Gastrocnemius medialis (tissue), 4 donors: ENCODE data around the gene IMP4. TPM values are rescaled to one million over a fixed set of nuclear protein-coding genes. Genes with fewer than 3 reads are reported as not detected.

ENCODE experiments used
- ATAC-seq, 2 donors: fragments of 150-250 bp; one replicate each; pipeline ENCODE4 v1.9.1; 2016
- DNase-seq, 2 donors: peaks; one replicate each; pipeline ENCODE4 v3.0.0-alpha.2; 2019
- H3K27ac ChIP-seq, 4 donors: fragments of 200-600 bp; sonication (generic); 1 replicate in 1 of 4; 2 replicates in 3 of 4; pipeline ENCODE4 v1.5.1; 2016 to 2018; ENCODE audit warnings: mild to moderate bottlenecking in 2 of 4, moderate library complexity in 1 of 4
- H3K27me3 ChIP-seq, 3 donors: fragments of 200-600 bp; sonication (generic) in 2 of 3; 1 replicate in 1 of 3; 2 replicates in 2 of 3; pipeline versions ENCODE4 v1.5.1 to v1.6.0; 2016 to 2019; ENCODE audit warnings: mild to moderate bottlenecking in 1 of 3, moderate library complexity in 1 of 3
- H3K36me3 ChIP-seq, 2 donors: fragments of 200-600 bp; sonication (generic) in 1 of 2; one replicate each; pipeline ENCODE4 v1.5.1; 2017 to 2018
- H3K4me1 ChIP-seq, 2 donors: fragments of 200-600 bp; sonication (generic) in 1 of 2; one replicate each; pipeline ENCODE4 v1.5.1; 2016 to 2017; ENCODE audit warnings: mild to moderate bottlenecking in 2 of 2
- H3K4me3 ChIP-seq, 4 donors: fragments of 200-600 bp; sonication (generic) in 3 of 4; 1 replicate in 1 of 4; 2 replicates in 3 of 4; pipeline ENCODE4 v1.5.1; 2016 to 2019; ENCODE audit warnings: mild to moderate bottlenecking in 2 of 4
- H3K9me3 ChIP-seq, 3 donors: fragments of 200-600 bp; sonication (generic) in 2 of 3; 1 replicate in 1 of 3; 2 replicates in 2 of 3; pipeline ENCODE4 v1.5.1; 2016 to 2019
- CTCF ChIP-seq, 5 experiments: fragments of 450-650 bp in 3 of 5; fragments of 200-600 bp in 2 of 5; sonication (generic) in 2 of 5; IDR thresholded peaks in 4 of 5; conservative IDR thresholded peaks in 1 of 5; 1 replicate in 4 of 5; 2 replicates in 1 of 5; pipeline ENCODE4 v1.5.1; 2016 to 2019; ENCODE audit warnings: antibody characterized with exemption in 5 of 5, mild to moderate bottlenecking in 3 of 5, moderate library complexity in 3 of 5
- POLR2A ChIP-seq, 2 donors: fragments of 450-650 bp; IDR thresholded peaks; one replicate each; pipeline ENCODE4 v1.6.1; 2017; ENCODE audit warnings: antibody characterized with exemption in 2 of 2, mild to moderate bottlenecking in 2 of 2, moderate library complexity in 2 of 2
- in situ Hi-C, 4 donors: fragments of 200-750 bp; cut with MboI; loops; one replicate each; pipeline versions ENCODE4 v1.15.0 to v1.8.0; 2017; ENCODE audit warnings: low sequenced_read_pairs in 4 of 4
- intact Hi-C: fragments of 100-400 bp; cut with DNase I; formaldehyde crosslinking; loops from one replicate; pipeline ENCODE4 v1.15.1; 2023; ENCODE audit warnings: low total_unique reads
- total RNA-seq, 4 donors: library from RNA; depleted of rRNA; stranded (reverse); fragments of >200 nt; gene quantifications; one replicate each; pipeline versions ENCODE4 v1.1.0 to v1.2.3, GENCODE V29; 2016

The IMP4 gene
- total RNA-seq, 4 donors from 2014 or later: 114 to 179 (median 149) TPM

DNA sequence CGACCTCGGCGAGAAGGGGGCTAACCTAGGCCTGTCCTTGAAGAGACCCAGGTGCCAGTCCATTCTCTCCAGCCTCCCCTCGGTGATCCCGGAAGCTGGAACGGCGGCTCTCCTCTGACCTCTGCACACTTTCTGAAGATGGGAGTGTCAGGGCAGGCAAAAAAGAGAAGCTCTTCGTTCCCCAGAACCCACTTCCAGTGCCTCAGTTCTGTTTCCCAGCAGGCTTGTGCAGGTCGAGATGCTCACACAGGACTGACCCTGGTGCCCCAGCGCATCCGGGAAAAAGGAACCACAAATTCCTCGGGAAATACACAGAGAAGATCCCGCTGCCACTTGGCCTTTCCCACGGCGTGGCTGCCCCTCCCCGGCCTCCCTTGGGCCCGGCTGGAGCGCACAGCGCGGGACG is 12.5 kb downstream of the IMP4 start:
- Histone ChIP-seq H3K27me3 (no peaks in the 10 kb centered on the region), H3K9me3 (no peaks in the 10 kb centered on the region), H3K36me3 (no peaks in the 10 kb centered on the region), H3K4me3 (peak overlapping the region; percentile 71 to 87 (median 75)), H3K4me1 (peaks cover 13 to 21% of the 10 kb centered on the region in 2 donors), H3K27ac (peak overlapping the region; percentile 75 to 88 (median 86))
- intact Hi-C loops (loop anchor here (1.0 kb wide), 1 partner anchor 13 kb away; the partner anchor contains the start of gene IMP4), in situ Hi-C loops (loop anchor here in 1 of 4 donors (25.0 kb wide), 1 partner anchor 732 kb away; the partner anchor contains the start of gene FAM168B)
- DNase-seq (no peak), ATAC-seq (peak; percentile 13 to 31)
- TF ChIP-seq CTCF (IDR thresholded peaks at IDR 0.05 in 4 of 5, conservative IDR thresholded peaks at IDR 0.05 in 1 of 5): no peak
- no peak for TF ChIP-seq POLR2A (IDR thresholded peaks at IDR 0.05)

- DNase-seq (peak; percentile 83 to 89), ATAC-seq (peak; percentile 92 to 93)
- H3K4me1 ChIP-seq: peaks cover 13 to 21% of the 10 kb centered on the region in 2 donors
- intact Hi-C loops (loop anchor here (1.0 to 2.0 kb wide), 3 partner anchors 14 to 35 kb away; partner anchors contain the start of gene IMP4), in situ Hi-C loops (loop anchor here in 1 of 4 donors (25.0 kb wide), 1 partner anchor 731 kb away; the partner anchor contains the start of gene FAM168B)
- H3K4me3 ChIP-seq: peak within 1 kb of the TSS; percentile 71 to 87 (median 75)
- peak within 1 kb of the TSS; percentile 75 to 88 (median 86) for H3K27ac ChIP-seq
- H3K27me3 ChIP-seq: no peaks in the 10 kb centered on the region
- no peaks in the 10 kb centered on the region for H3K9me3 ChIP-seq
- TF ChIP-seq CTCF (IDR thresholded peaks at IDR 0.05 in 4 of 5, conservative IDR thresholded peaks at IDR 0.05 in 1 of 5) (peak; percentile 58 to 74 (median 72)), POLR2A (IDR thresholded peaks at IDR 0.05) (peak; percentile 86 to 90)
- H3K36me3 ChIP-seq: no peaks in the 10 kb centered on the region
Observed at GRCh38 chr2:130355578-130356431, 13.1 kb downstream of the IMP4 start, which contains the start of gene PTPN18. TSS of gene PTPN18 (plus strand) at chr2:130356056. CDS start at chr2:130356108, 52 bp downstream.

- Histone ChIP-seq H3K4me1 (peaks cover 13 to 21% of the 10 kb centered on the region in 2 donors), H3K36me3 (no peaks in the 10 kb centered on the region), H3K4me3 (no peak overlapping the region), H3K27ac (no peak overlapping the region), H3K27me3 (no peaks in the 10 kb centered on the region), H3K9me3 (no peaks in the 10 kb centered on the region)
- TF ChIP-seq CTCF (IDR thresholded peaks at IDR 0.05 in 4 of 5, conservative IDR thresholded peaks at IDR 0.05 in 1 of 5) (no peak), POLR2A (IDR thresholded peaks at IDR 0.05) (no peak)
- DNase-seq (no peak), ATAC-seq (no peak)
- in situ Hi-C loops (loop anchor here in 1 of 4 donors (25.0 kb wide), 1 partner anchor 729 kb away; the partner anchor contains the start of gene FAM168B), intact Hi-C loops (loop anchor here (2.0 kb wide), 1 partner anchor 33 kb away; no protein-coding TSS in a partner anchor)
Observed at GRCh38 chr2:130357864-130358263, 15.2 kb downstream of the IMP4 start.

DNA sequence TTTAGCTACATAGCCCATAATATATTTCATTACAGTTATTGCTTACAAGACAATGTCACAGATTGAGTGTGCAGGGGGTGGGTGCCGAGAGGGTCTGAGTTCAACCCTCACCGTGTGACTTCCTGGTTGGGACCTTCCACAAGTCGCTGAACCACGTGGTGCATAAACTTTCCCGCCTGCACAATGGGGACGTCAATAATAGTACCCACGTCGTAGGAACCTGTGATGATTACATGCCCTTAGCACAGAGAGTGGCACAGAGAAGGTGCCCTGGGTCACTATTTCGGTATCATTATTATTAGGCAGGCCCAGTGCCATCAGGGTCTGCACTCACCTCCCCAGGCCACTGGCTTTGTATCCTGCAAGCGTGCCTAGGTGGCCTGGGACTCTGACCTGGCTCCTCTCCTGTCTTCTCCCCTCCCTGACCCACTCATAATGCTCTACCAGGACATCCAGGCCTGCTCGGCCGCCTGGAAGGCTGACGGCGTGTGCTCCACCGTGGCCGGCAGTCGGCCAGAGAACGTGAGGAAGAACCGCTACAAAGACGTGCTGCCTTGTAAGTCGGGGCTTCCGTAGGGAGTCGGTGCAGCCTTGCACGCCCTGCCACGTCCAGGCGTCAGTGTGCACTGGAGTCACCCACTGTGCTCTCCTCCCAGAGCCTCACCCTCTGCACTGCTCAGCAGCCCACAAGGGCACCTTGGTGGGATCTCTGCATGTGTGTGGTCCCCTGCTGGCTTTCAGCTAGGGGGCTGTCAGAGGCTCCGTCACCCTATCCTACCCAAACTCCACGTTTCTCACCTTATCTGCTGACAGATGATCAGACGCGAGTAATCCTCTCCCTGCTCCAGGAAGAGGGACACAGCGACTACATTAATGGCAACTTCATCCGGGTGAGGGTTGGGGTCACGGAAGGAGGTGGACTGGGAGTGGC is 16.0 kb downstream of the IMP4 start:
- H3K27ac ChIP-seq: no peak overlapping the region
- intact Hi-C loops (no loop called here), in situ Hi-C loops (loop anchor here in 1 of 4 donors (25.0 kb wide), 1 partner anchor 729 kb away; the partner anchor contains the start of gene FAM168B)
- H3K36me3 ChIP-seq: no peaks in the 10 kb centered on the region
- no peaks in the 10 kb centered on the region for H3K9me3 ChIP-seq
- H3K27me3 ChIP-seq: no peaks in the 10 kb centered on the region
- H3K4me3 ChIP-seq: no peak overlapping the region
- TF ChIP-seq POLR2A (IDR thresholded peaks at IDR 0.05) (no peak), CTCF (IDR thresholded peaks at IDR 0.05 in 4 of 5, conservative IDR thresholded peaks at IDR 0.05 in 1 of 5) (no peak)
- ATAC-seq (no peak), DNase-seq (no peak)
- H3K4me1 ChIP-seq: peaks cover 13 to 20% of the 10 kb centered on the region in 2 donors
